HFFc6 (cell line): ENCODE data around the gene RAD51B. TPM values are rescaled to one million over a fixed set of nuclear protein-coding genes. Genes with fewer than 3 reads are reported as not detected.

Experiments
- DNase-seq: peaks from one replicate; pipeline ENCODE4 v3.0.0-alpha.2; 2018
- H3K27ac Mint-ChIP-seq: 2 replicates; pipeline ENCODE4 v1.8.0; 2020; ENCODE audit warnings: mild to moderate bottlenecking, mixed read lengths
- H3K27me3 Mint-ChIP-seq: 2 replicates; pipeline ENCODE4 v1.8.0; 2021; ENCODE audit warnings: mild to moderate bottlenecking, moderate library complexity, mixed read lengths; ENCODE audit not compliant: insufficient read depth
- H3K36me3 Mint-ChIP-seq: 2 replicates; pipeline ENCODE4 v1.8.0; 2021; ENCODE audit warnings: low read depth, mixed read lengths
- H3K4me1 Mint-ChIP-seq: 2 replicates; pipeline ENCODE4 v1.8.0; 2020; ENCODE audit warnings: low read depth, mixed read lengths
- H3K4me3 Mint-ChIP-seq: 2 replicates; pipeline ENCODE4 v1.8.0; 2020; ENCODE audit warnings: mild to moderate bottlenecking, moderate library complexity, mixed read lengths
- H3K9me3 Mint-ChIP-seq: 2 replicates; pipeline ENCODE4 v1.8.0; 2020; ENCODE audit warnings: mild to moderate bottlenecking, mixed read lengths
- total RNA-seq, 6 experiments: library from RNA; stranded (reverse); fragmentation: NEBNext Ultra II Directional; extraction: Animal tissue kit (Norgen Biotek cat#: 25700); gene quantifications; 2 replicates in 1 of 6; 3 replicates in 5 of 6; pipeline ENCODE4 v1.2.3, GENCODE V29; 2021
- TF ChIP-seq, protein P1 (sequence below): fragments of 200-600 bp; sonication (generic); IDR thresholded peaks from 2 replicates; pipeline ENCODE4 v1.5.0; 2021; ENCODE audit warnings: antibody characterized with exemption, mild to moderate bottlenecking

Gene RAD51B
- total RNA-seq, 6 experiments from 2014 or later: 7.1 to 12.4 (median 9.6) TPM

GRCh38 chr14:68655911-68656316 lies 836.3 kb downstream of the RAD51B start:
- Mint-ChIP-seq H3K9me3 (no peaks in the 10 kb centered on the region), H3K27me3 (no peaks in the 10 kb centered on the region; the same call in 1 of the 2 replicates), H3K4me3 (no peak overlapping the region), H3K4me1 (peaks cover 37% of the 10 kb centered on the region), H3K36me3 (no peaks in the 10 kb centered on the region), H3K27ac (no peak overlapping the region)
- TF ChIP-seq, protein P1, sequence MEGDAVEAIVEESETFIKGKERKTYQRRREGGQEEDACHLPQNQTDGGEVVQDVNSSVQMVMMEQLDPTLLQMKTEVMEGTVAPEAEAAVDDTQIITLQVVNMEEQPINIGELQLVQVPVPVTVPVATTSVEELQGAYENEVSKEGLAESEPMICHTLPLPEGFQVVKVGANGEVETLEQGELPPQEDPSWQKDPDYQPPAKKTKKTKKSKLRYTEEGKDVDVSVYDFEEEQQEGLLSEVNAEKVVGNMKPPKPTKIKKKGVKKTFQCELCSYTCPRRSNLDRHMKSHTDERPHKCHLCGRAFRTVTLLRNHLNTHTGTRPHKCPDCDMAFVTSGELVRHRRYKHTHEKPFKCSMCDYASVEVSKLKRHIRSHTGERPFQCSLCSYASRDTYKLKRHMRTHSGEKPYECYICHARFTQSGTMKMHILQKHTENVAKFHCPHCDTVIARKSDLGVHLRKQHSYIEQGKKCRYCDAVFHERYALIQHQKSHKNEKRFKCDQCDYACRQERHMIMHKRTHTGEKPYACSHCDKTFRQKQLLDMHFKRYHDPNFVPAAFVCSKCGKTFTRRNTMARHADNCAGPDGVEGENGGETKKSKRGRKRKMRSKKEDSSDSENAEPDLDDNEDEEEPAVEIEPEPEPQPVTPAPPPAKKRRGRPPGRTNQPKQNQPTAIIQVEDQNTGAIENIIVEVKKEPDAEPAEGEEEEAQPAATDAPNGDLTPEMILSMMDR: peak; percentile 30; the same call in 1 of the 2 replicates
- DNase-seq: no peak

- Mint-ChIP-seq H3K4me3 (no peak overlapping the region), H3K27ac (no peak overlapping the region), H3K4me1 (peaks cover 32% of the 10 kb centered on the region), H3K36me3 (no peaks in the 10 kb centered on the region), H3K9me3 (no peaks in the 10 kb centered on the region), H3K27me3 (no peaks in the 10 kb centered on the region; the same call in 1 of the 2 replicates)
- no peak for DNase-seq
- TF ChIP-seq, protein P1: no peak
Measured at GRCh38 chr14:68656452-68656851, 836.9 kb downstream of the RAD51B start.

DNA sequence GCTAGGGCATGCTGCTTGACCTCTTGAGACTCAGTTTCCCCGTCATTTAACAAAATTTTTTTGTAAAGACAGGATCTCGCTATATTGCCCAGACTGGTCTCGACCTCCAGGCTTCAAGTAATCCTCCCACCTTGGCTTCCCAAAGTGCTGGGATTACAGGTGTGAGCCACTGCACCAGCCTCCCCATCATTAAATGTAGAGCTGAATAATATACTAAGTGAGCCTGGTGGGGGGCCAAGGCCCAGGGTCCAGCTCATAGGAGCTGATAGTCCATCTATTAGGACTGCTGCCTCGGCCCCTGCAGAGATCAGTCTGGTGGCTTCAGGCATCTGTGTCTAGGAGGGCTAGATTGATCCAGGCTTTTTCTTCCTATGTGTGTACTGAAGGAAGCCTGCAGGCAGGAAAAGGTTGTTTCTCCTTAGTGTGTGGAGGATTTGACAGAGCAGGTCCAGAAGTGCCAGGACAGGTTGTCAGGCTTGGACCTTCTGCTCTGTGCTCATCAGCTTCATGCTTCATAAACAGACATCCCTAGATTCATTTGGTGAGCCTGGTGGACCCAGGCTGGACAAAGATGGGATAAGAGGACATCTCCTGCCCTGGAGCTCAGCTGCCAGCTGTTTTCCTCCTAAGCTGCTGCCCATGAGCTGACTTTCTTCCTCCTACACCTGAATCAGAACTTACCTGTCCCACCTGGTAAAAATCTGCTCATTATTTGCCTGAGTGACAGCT lies 837.9 kb downstream of the RAD51B start:
- Mint-ChIP-seq H3K36me3 (no peaks in the 10 kb centered on the region; the same call in 1 of the 2 replicates), H3K4me1 (peaks cover 32% of the 10 kb centered on the region), H3K27ac (no peak overlapping the region), H3K27me3 (no peaks in the 10 kb centered on the region; the same call in 1 of the 2 replicates), H3K9me3 (no peaks in the 10 kb centered on the region), H3K4me3 (no peak overlapping the region)
- DNase-seq: no peak
- TF ChIP-seq, protein P1: no peak

DNA sequence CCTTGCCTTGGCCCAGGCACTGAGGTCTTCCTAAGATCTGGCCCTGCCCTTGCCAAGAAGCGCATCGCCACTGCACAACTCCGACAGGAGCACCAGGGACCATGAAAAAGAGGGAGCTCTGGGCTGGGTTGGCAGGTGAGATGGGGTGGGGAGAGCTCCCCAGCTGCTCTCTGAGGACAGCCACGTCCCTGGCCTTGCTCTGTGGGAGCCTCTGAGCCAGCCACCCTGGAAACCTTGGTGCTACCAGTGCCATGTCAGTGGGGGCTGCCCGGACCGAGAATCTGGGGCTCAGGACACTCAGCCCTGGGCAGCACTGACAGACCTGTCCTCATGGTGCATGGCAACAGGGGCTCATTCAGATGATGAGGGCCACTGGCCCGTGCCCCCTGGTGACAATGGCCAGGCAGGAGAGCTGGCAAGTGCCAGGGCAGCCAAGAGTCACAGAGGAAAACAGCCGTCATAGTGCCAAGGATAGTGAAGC lies 838.5 kb downstream of the RAD51B start:
- H3K4me1 Mint-ChIP-seq: peaks cover 35% of the 10 kb centered on the region
- H3K27me3 Mint-ChIP-seq: no peaks in the 10 kb centered on the region; the same call in 1 of the 2 replicates
- DNase-seq: no peak
- TF ChIP-seq, protein P1: no peak
- no peaks in the 10 kb centered on the region for H3K9me3 Mint-ChIP-seq
- H3K36me3 Mint-ChIP-seq: no peaks in the 10 kb centered on the region; the same call in 1 of the 2 replicates
- H3K27ac Mint-ChIP-seq: no peak overlapping the region
- H3K4me3 Mint-ChIP-seq: no peak overlapping the region

DNA sequence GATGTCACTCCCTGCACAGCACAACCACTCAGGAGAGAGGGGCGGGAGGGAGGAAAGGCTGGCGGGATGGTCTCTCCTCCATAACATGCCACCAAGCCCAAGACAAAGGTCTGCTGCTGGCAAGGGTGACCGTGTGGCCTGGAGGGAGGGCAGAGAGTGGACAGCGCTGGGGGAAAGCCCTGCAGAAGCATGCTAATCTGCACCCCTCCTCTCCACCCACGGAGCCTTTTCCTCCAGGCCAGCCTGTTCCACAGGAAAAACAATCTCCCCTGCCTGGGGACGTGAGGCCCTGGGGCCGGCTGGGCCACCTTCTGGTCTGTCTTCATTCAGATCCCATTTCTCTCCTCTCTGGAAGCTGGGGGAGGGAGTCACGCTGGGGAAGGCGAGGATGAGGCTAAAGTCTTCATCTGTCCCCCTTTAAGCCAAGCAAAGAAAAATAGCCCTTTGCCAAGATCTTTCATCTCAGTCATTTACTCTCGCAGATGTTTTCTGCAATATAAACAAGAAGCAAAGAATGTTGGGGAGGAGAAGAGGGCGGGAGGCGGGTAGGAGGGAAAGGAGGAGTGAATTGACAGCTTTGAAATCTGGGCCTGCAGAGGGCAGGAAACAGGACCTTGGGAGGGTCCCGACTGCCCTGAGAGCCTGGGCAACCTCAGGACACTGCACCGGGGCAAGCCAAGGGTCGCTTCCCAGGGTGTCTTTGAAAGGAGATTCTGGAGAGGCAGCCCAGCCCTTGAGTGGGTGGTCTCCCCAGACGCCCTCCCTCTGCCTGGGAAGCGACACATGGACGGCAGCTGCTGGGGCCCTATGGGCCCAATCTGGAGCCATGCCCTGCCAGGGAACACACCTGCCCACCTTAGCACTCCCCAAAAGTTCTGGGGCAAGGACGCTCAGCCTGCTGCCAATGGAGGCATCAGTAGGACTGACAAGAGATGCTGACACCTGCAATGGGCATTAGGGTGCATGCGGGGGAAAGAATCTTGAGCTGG lies 839.7 kb downstream of the RAD51B start:
- Mint-ChIP-seq H3K9me3 (no peaks in the 10 kb centered on the region), H3K27ac (peak overlapping the region; percentile 56; the same call in 1 of the 2 replicates), H3K4me3 (peak overlapping the region; percentile 41; the same call in 1 of the 2 replicates), H3K4me1 (peaks cover 46% of the 10 kb centered on the region), H3K27me3 (no peaks in the 10 kb centered on the region; the same call in 1 of the 2 replicates), H3K36me3 (no peaks in the 10 kb centered on the region; the same call in 1 of the 2 replicates)
- TF ChIP-seq, protein P1: no peak
- no peak for DNase-seq
